Measurements from ENCODE around the gene ZNF827.

Gene ZNF827

DNA sequence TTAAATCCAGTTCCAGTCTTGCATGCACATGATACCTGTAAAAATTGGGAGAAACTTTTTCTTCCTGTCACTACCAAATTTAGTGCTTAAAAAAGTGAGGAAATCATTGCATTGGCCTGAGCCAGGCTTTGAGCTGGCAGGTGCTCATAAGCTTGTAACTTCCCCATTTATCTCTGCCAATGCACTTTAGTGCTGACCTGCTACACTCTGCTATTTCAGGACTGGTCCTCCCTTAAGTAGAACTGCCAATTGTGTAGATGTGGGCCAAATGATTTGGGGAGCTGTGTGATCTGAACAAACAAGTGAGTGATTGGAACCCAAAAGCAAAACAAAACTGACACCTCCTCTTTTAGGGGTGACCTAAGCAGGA lies 51.8 kb downstream of the ZNF827 start:
- no peak for DNase-seq (ENCODE audit: low read depth)
- TF ChIP-seq, protein P1, sequence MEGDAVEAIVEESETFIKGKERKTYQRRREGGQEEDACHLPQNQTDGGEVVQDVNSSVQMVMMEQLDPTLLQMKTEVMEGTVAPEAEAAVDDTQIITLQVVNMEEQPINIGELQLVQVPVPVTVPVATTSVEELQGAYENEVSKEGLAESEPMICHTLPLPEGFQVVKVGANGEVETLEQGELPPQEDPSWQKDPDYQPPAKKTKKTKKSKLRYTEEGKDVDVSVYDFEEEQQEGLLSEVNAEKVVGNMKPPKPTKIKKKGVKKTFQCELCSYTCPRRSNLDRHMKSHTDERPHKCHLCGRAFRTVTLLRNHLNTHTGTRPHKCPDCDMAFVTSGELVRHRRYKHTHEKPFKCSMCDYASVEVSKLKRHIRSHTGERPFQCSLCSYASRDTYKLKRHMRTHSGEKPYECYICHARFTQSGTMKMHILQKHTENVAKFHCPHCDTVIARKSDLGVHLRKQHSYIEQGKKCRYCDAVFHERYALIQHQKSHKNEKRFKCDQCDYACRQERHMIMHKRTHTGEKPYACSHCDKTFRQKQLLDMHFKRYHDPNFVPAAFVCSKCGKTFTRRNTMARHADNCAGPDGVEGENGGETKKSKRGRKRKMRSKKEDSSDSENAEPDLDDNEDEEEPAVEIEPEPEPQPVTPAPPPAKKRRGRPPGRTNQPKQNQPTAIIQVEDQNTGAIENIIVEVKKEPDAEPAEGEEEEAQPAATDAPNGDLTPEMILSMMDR (conservative IDR thresholded peaks at IDR 0.05; ENCODE audit: control insufficient read depth, insufficient read depth, low read depth, low read length): no peak
- no peak overlapping the region for H3K4me3 ChIP-seq (ENCODE audit: control insufficient read depth, low read depth, low read length)

DNA sequence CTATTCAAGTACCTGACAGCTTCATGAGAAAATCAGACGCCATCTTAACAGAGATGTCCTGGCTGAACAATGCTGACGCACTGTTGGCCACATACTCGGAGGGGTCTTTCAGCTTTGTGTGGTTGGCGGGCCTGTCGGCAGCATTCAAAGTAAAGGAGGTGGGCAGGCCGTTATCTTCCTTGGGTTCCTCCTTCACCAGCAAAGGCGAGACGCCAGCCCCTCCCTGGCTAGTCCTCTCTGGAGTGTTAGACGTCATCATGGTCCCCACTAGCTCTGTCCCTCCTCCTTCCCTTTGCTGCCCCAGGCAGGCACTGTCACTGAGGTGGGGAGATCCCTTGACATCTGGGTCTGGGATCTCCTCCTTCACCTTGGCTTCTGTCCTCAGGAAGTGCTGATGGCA lies 53.0 kb downstream of the ZNF827 start:
- TF ChIP-seq, protein P1 (conservative IDR thresholded peaks at IDR 0.05; ENCODE audit: control insufficient read depth, insufficient read depth, low read depth, low read length): no peak
- no peak for DNase-seq (ENCODE audit: low read depth)
- no peak overlapping the region for H3K4me3 ChIP-seq (ENCODE audit: control insufficient read depth, low read depth, low read length)

DNA sequence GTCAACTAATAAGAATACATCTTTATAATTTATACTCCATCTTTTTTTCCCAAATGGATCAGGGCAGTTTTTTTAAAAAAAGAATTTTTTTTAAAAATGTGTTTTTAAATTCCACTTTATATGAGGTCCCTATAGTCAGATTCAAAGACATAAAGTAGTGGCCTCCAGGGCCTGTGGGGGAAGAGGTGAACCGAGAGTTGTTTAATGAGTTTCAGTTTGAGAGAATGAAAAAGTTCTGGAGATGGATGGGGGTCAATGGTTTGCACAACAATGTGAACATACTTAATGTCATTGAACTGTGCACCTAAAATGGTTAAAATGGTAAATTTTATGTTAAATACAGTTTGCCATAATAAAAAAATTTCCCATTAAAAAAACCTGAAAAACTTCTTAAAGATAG lies 53.8 kb downstream of the ZNF827 start:
- TF ChIP-seq, protein P1 (conservative IDR thresholded peaks at IDR 0.05; ENCODE audit: control insufficient read depth, insufficient read depth, low read depth, low read length): no peak
- no peak overlapping the region for H3K4me3 ChIP-seq (ENCODE audit: control insufficient read depth, low read depth, low read length)
- DNase-seq (ENCODE audit: low read depth): no peak

DNA sequence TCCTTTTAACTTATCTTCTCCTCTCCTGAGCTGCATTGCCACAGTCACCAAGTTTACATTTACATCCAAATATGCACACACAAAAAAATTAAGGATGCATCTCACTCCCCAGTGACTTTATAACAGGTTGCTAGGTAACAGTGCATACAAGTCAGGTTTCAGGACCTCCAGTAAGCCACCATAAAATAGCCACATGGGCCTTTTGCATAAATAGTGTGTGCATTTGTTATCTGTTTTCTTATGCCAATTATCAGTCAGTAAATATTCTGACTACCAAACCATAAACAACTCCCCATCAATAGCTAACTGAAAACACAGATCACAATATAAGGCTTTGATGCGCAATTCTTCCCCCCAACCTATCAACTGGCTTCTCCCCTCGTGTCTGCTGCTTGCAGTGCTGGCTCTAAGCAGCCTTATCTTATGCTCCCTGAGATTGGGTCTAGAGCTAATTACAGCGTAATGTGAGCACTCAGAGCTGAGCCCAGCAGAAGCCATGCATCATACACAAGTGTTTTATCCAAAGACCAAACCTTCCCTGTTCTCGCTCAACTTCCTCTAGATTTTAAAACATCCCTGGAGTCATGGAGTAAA lies 55.4 kb downstream of the ZNF827 start:
- no peak overlapping the region for H3K4me3 ChIP-seq (ENCODE audit: control insufficient read depth, low read depth, low read length)
- TF ChIP-seq, protein P1 (conservative IDR thresholded peaks at IDR 0.05; ENCODE audit: control insufficient read depth, insufficient read depth, low read depth, low read length): no peak
- DNase-seq (ENCODE audit: low read depth): no peak

DNA sequence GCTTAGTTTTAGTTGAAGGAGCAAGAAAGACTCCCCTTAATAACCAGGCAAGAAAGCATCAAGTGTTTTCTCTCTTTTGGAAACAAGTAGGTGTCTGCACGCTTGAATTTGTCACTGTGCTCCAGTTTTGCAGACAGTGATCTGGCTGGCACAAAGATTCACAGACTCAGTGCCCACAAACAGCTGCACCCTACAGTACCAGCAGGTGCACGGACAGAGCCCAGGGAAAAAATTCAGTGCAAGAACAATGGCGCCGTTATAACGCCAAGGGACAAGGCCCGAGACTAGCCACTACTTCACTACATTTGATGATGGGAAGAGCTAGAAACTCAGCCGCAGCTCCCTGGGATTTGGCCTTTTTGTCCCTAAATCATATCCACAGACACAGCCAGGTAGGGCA lies 56.0 kb downstream of the ZNF827 start:
- no peak for DNase-seq (ENCODE audit: low read depth)
- H3K4me3 ChIP-seq (ENCODE audit: control insufficient read depth, low read depth, low read length): no peak overlapping the region

DNA sequence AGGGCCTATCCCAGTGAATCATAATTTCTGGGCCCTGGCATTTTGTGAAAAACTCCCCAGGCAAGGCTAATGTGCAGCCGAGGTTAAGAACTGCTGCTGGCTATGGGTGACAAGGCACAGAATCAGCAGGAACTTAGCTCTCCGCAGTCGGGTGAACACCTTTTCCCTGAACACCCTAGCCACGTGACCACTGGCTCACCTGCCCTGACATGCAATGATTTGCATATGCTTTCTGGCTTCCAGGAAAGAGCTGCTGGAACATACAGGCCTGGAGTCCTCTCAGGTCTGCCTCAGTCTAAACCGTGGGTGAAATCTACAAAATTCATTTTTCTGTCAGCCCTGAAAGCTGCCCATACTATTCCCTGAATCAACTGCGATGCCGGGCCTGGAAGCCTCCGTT lies 56.6 kb downstream of the ZNF827 start:
- TF ChIP-seq, protein P1 (conservative IDR thresholded peaks at IDR 0.05; ENCODE audit: control insufficient read depth, insufficient read depth, low read depth, low read length): no peak
- no peak for DNase-seq (ENCODE audit: low read depth)

More for the DNA sequence above, 56.0 kb downstream of the ZNF827 start:
- TF ChIP-seq, protein P1 (conservative IDR thresholded peaks at IDR 0.05; ENCODE audit: control insufficient read depth, insufficient read depth, low read depth, low read length): no peak

DNA sequence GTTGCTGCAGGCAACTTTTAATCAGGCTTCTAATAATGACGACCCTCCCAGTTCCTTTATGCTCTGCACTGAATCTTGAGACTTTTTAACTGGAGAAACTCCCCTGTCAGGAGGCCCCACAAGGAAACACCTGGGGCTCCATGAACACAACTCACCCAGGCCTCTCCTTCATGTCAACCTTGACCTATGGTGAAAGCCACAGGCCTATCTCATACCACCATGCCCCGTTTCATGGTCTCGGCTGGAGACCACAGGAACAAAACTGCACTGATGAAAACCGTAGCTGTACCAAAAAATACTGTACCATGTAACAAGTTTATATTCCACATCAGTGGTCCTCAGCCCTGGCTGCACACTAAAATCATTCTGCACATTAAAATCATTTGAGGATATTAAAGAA lies 57.0 kb downstream of the ZNF827 start:
- no peak for DNase-seq (ENCODE audit: low read depth)
- no peak overlapping the region for H3K4me3 ChIP-seq (ENCODE audit: control insufficient read depth, low read depth, low read length)
- TF ChIP-seq, protein P1 (conservative IDR thresholded peaks at IDR 0.05; ENCODE audit: control insufficient read depth, insufficient read depth, low read depth, low read length): no peak

More for the DNA sequence above, 56.6 kb downstream of the ZNF827 start:
- no peak overlapping the region for H3K4me3 ChIP-seq (ENCODE audit: control insufficient read depth, low read depth, low read length)
